HCT116 (cell line): ENCODE results near the gene C9orf152. TPM values are rescaled to one million over a fixed set of nuclear protein-coding genes. Genes with fewer than 3 reads are reported as not detected.

Source experiments
- ATAC-seq: fragments of 200-7000 bp; cut with Tn5 transposase; 2 replicates; pipeline ENCODE4 v1.9.1; 2020; ENCODE audit warnings: mild to moderate bottlenecking, moderate library complexity
- BruUV-seq: library from RNA; stranded (reverse); fragments of 400-500 nt; replicated peaks from 2 replicates; lab custom pipeline; 2021; lab: Mats Ljungman, UMichigan
- CTCF ChIA-PET: fragments of 300-600 bp; sonication (Branson Sonifier 250); formaldehyde crosslinking; loops from one replicate; lab custom pipeline; 2021; ENCODE audit warnings: antibody characterized with exemption; lab: Charles Lee
- POLR2A ChIA-PET: fragments of 300-600, 350-600 bp; sonication (Branson Sonifier 250); formaldehyde crosslinking; loops from one replicate; lab custom pipeline; 2021; ENCODE audit warnings: antibody characterized with exemption; lab: Charles Lee
- RAD21 ChIA-PET, 2 experiments: fragments of 300-600 bp; sonication (Branson Sonifier 250); formaldehyde crosslinking; loops; one replicate each; lab custom pipeline; 2023; ENCODE audit warnings: low total read pairs in 2 of 2; ENCODE audit not compliant: uncharacterized antibody in 2 of 2, unreplicated experiment in 2 of 2, low non-redundant PET in 1 of 2; lab: Charles Lee
- DNase-seq: peaks from one replicate; pipeline ENCODE4 v3.0.0-alpha.2; 2010; ENCODE audit warnings: low read depth, low spot score
- H2AFZ ChIP-seq: fragments of 200-600 bp; shearing (Covaris generic), sonication (generic); 2 replicates; pipeline ENCODE4 v1.6.1; 2017; ENCODE audit warnings: low read depth, mixed run types, mixed read lengths, antibody characterized with exemption, low read length; ENCODE audit not compliant: poor library complexity, severe bottlenecking
- H3K27ac ChIP-seq: 2 replicates; pipeline ENCODE4 v1.5.1; 2012; ENCODE audit warnings: low read depth, low read length
- H3K27me3 ChIP-seq: fragments of 200-600 bp; sonication (generic); 2 replicates; pipeline ENCODE4 v1.6.1; 2016; ENCODE audit warnings: mixed run types, low read length, mixed read lengths; ENCODE audit not compliant: insufficient read depth
- H3K36me3 ChIP-seq, 2 experiments: fragments of 200-500 bp in 1 of 2; fragments of 200-600 bp in 1 of 2; sonication (Bioruptor generic) in 1 of 2; sonication (generic) in 1 of 2; 2 replicates each; pipeline versions ENCODE4 v1.5.1 to v1.6.1; 2014 to 2016; ENCODE audit warnings: low read length in 2 of 2, inconsistent platforms in 1 of 2, mixed read lengths in 1 of 2, mixed run types in 1 of 2; ENCODE audit not compliant: insufficient read depth in 2 of 2, control insufficient read depth in 1 of 2
- H3K4me1 ChIP-seq, 2 experiments: fragments of 200-600 bp in 1 of 2; sonication (generic) in 1 of 2; 2 replicates each; pipeline versions ENCODE4 v1.5.1 to v1.6.1; 2012 to 2017; ENCODE audit warnings: low read length in 2 of 2, inconsistent platforms in 1 of 2, mild to moderate bottlenecking in 1 of 2, mixed read lengths in 1 of 2, mixed run types in 1 of 2, moderate library complexity in 1 of 2; ENCODE audit not compliant: insufficient read depth in 2 of 2, control insufficient read depth in 1 of 2
- H3K4me2 ChIP-seq: fragments of 200-600 bp; sonication (generic); 2 replicates; pipeline ENCODE4 v1.6.1; 2017; ENCODE audit warnings: mixed run types, low read length, mixed read lengths
- H3K4me3 ChIP-seq, 2 experiments: fragments of 200-600 bp in 1 of 2; sonication (generic) in 1 of 2; replicated peaks in 1 of 2; 2 replicates each; pipeline ENCODE4 v1.5.1; 2011 to 2016; ENCODE audit warnings: low read length in 2 of 2, control low read depth in 1 of 2, low read depth in 1 of 2, mild to moderate bottlenecking in 1 of 2, mixed read lengths in 1 of 2, mixed run types in 1 of 2
- H3K79me2 ChIP-seq: fragments of 200-600 bp; sonication (generic); 2 replicates; pipeline ENCODE4 v1.6.1; 2017; ENCODE audit warnings: mild to moderate bottlenecking, mixed run types, low read length, moderate library complexity, mixed read lengths; ENCODE audit not compliant: insufficient read depth
- H3K9ac ChIP-seq: fragments of 200-600 bp; sonication (generic); 2 replicates; pipeline ENCODE4 v1.6.1; 2016; ENCODE audit warnings: low read length, mixed read lengths
- H3K9me2 ChIP-seq: fragments of 200-600 bp; sonication (generic), shearing (Covaris generic); 2 replicates; pipeline ENCODE4 v1.6.1; 2017; ENCODE audit warnings: mixed run types, mild to moderate bottlenecking, moderate library complexity; ENCODE audit not compliant: insufficient read depth
- H3K9me3 ChIP-seq, 2 experiments: fragments of 200-500 bp in 1 of 2; fragments of 200-600 bp in 1 of 2; sonication (Bioruptor generic) in 1 of 2; sonication (generic) in 1 of 2; 2 replicates each; pipeline ENCODE4 v1.6.1; 2014 to 2017; ENCODE audit warnings: low read length in 2 of 2, mixed read lengths in 2 of 2, inconsistent platforms in 1 of 2, low read depth in 1 of 2, mild to moderate bottlenecking in 1 of 2, mixed run types in 1 of 2, moderate library complexity in 1 of 2; ENCODE audit not compliant: control insufficient read depth in 1 of 2, insufficient read depth in 1 of 2
- H4K20me1 ChIP-seq: fragments of 200-600 bp; sonication (generic), shearing (Covaris generic); 2 replicates; pipeline ENCODE4 v1.6.1; 2017; ENCODE audit warnings: mixed run types, mild to moderate bottlenecking, moderate library complexity; ENCODE audit not compliant: insufficient read depth
- CEBPB ChIP-seq: IDR thresholded peaks from 2 replicates; pipeline ENCODE4 v1.6.1; 2012; ENCODE audit warnings: low read depth
- EGR1 ChIP-seq: IDR thresholded peaks from 2 replicates; pipeline ENCODE4 v1.6.1; 2012; ENCODE audit warnings: low read depth
- EZH2phosphoT487 ChIP-seq: fragments of 200-600 bp; IDR thresholded peaks from 2 replicates; pipeline ENCODE4 v1.6.1; 2018; ENCODE audit warnings: antibody characterized with exemption, borderline replicate concordance
- FOSL1 ChIP-seq: IDR thresholded peaks from 2 replicates; pipeline ENCODE4 v1.6.1; 2012; ENCODE audit warnings: low read depth
- JUND ChIP-seq: IDR thresholded peaks from 2 replicates; pipeline ENCODE4 v1.6.1; 2012
- RAD21 ChIP-seq: IDR thresholded peaks from 2 replicates; pipeline ENCODE4 v1.6.1; 2012; ENCODE audit warnings: low read depth, mild to moderate bottlenecking
- SRF ChIP-seq: IDR thresholded peaks from 2 replicates; pipeline ENCODE4 v1.6.1; 2012; ENCODE audit warnings: low read depth
- YY1 ChIP-seq: IDR thresholded peaks from 2 replicates; pipeline ENCODE4 v1.6.1; 2011; ENCODE audit warnings: low read length, low read depth, moderate library complexity, mild to moderate bottlenecking; ENCODE audit not compliant: insufficient replicate concordance; ENCODE audit errors: extremely low read depth
- ZFX ChIP-seq: fragments of 450-650 bp; IDR thresholded peaks from 2 replicates; pipeline ENCODE4 v1.6.1; 2017
- ZNF274 ChIP-seq: fragments of 200-500 bp; sonication (Bioruptor generic); IDR thresholded peaks from 2 replicates; pipeline ENCODE4 v1.6.1; 2014; ENCODE audit warnings: mild to moderate bottlenecking, low read depth, low read length, inconsistent platforms
- intact Hi-C: fragments of 100-400 bp; cut with micrococcal nuclease; formaldehyde crosslinking; loops from 2 replicates; pipeline ENCODE4 v1.10.0; 2022
- total RNA-seq: library from RNA; stranded (reverse); gene quantifications from one replicate; pipeline ENCODE4 v1.2.1, GENCODE V29; 2021; ENCODE audit not compliant: unreplicated experiment
- TF ChIP-seq, protein P1 (sequence below): IDR thresholded peaks from 2 replicates; pipeline ENCODE4 v1.6.1; 2012
- TF ChIP-seq, protein P2 (sequence below): IDR thresholded peaks from 2 replicates; pipeline ENCODE4 v1.6.1; 2011; ENCODE audit warnings: mild to moderate bottlenecking, low read length, moderate library complexity; ENCODE audit not compliant: insufficient replicate concordance; ENCODE audit errors: extremely low read depth

Gene C9orf152
- total RNA-seq, 1 experiment from 2014 or later: not detected

DNA sequence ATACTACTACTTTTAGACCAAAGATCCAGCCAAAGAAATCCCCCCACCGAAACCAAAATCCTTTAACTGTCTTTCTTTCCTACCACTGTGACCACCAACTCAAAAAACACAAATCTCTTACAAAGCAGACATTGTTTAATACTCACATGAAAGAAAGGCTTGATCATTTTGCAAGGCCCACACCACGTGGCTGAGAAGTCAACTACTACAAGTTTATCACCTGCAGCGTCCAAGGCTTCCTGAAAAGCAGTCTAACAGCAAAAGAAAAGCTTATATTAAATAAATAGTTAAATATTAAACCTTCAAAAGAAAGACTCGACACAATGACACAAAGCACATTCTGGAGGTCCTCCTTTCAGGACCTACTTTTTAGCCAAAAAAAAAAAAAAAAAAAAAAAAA lies 43.3 kb upstream of the C9orf152 start:
- intact Hi-C loops: no loop called here
- no peak overlapping the region for H3K4me3 ChIP-seq
- ChIA-PET RAD21 (no interaction called here), POLR2A (no interaction called here), CTCF (no interaction called here)
- no peak overlapping the region for H2AFZ ChIP-seq
- H3K27ac ChIP-seq: no peak overlapping the region
- peaks cover 27 to 47% of the 10 kb centered on the region in 2 experiments for H3K36me3 ChIP-seq
- no peak overlapping the region for H3K9ac ChIP-seq
- H3K9me2 ChIP-seq: no peaks in the 10 kb centered on the region
- peaks cover 100% of the 10 kb centered on the region for H3K79me2 ChIP-seq
- no peaks in the 10 kb centered on the region for H3K9me3 ChIP-seq
- TF ChIP-seq EZH2phosphoT487 (no peak), ZNF274 (no peak), SRF (no peak), FOSL1 (no peak), JUND (no peak), EGR1 (no peak), ZFX (no peak), YY1 (no peak), RAD21 (no peak), CEBPB (no peak)
- TF ChIP-seq, protein P1, sequence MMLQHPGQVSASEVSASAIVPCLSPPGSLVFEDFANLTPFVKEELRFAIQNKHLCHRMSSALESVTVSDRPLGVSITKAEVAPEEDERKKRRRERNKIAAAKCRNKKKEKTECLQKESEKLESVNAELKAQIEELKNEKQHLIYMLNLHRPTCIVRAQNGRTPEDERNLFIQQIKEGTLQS: no peak
- TF ChIP-seq, protein P2, sequence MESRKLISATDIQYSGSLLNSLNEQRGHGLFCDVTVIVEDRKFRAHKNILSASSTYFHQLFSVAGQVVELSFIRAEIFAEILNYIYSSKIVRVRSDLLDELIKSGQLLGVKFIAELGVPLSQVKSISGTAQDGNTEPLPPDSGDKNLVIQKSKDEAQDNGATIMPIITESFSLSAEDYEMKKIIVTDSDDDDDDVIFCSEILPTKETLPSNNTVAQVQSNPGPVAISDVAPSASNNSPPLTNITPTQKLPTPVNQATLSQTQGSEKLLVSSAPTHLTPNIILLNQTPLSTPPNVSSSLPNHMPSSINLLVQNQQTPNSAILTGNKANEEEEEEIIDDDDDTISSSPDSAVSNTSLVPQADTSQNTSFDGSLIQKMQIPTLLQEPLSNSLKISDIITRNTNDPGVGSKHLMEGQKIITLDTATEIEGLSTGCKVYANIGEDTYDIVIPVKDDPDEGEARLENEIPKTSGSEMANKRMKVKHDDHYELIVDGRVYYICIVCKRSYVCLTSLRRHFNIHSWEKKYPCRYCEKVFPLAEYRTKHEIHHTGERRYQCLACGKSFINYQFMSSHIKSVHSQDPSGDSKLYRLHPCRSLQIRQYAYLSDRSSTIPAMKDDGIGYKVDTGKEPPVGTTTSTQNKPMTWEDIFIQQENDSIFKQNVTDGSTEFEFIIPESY: no peak
- no peak for ATAC-seq
- peaks cover 6 to 27% of the 10 kb centered on the region in 2 experiments for H3K4me1 ChIP-seq
- H4K20me1 ChIP-seq: peaks cover 77% of the 10 kb centered on the region
- no peak overlapping the region for H3K4me2 ChIP-seq
- BruUV-seq: no TSS peak
- H3K27me3 ChIP-seq: no peaks in the 10 kb centered on the region
- no peak for DNase-seq
